BE2C (cell line): Measurements from ENCODE around the gene THADA.

ENCODE experiments used
- DNase-seq: peaks from one replicate; pipeline ENCODE4 v3.0.0-alpha.2; 2020
- H3K27me3 ChIP-seq: fragments of 250-450 bp; sonication (Bioruptor Pico); 2 replicates; pipeline ENCODE4 v1.5.1; 2020; ENCODE audit warnings: mild to moderate bottlenecking
- H3K36me3 ChIP-seq: fragments of 250-450 bp; sonication (Bioruptor Pico); 2 replicates; pipeline ENCODE4 v1.5.1; 2020; ENCODE audit warnings: mild to moderate bottlenecking
- H3K4me1 ChIP-seq: fragments of 250-450 bp; sonication (Bioruptor Pico); 2 replicates; pipeline ENCODE4 v1.5.1; 2020
- H3K4me3 ChIP-seq: 2 replicates; pipeline ENCODE4 v1.5.1; 2011; ENCODE audit warnings: low read depth, low read length
- H3K9me3 ChIP-seq: fragments of 250-450 bp; sonication (Bioruptor Pico); 2 replicates; pipeline ENCODE4 v1.5.1; 2020
- CTCF ChIP-seq: IDR thresholded peaks from 2 replicates; pipeline ENCODE4 v1.5.1; 2012; ENCODE audit warnings: mild to moderate bottlenecking, low read depth, low read length

THADA gene

GRCh38 chr2:43569921-43570320, 25.9 kb downstream of the THADA start:
- no peak for TF ChIP-seq CTCF
- no peak overlapping the region for H3K4me3 ChIP-seq
- no peak for DNase-seq
- no peaks in the 10 kb centered on the region for H3K9me3 ChIP-seq
- no peaks in the 10 kb centered on the region for H3K27me3 ChIP-seq
- H3K4me1 ChIP-seq, result no peaks in the 10 kb centered on the region
- peaks cover 52% of the 10 kb centered on the region for H3K36me3 ChIP-seq

GRCh38 chr2:43568228-43568627, 27.6 kb downstream of the THADA start:
- Histone ChIP-seq H3K4me3 (no peak overlapping the region), H3K27me3 (no peaks in the 10 kb centered on the region), H3K36me3 (peaks cover 41% of the 10 kb centered on the region), H3K4me1 (no peaks in the 10 kb centered on the region), H3K9me3 (no peaks in the 10 kb centered on the region)
- TF ChIP-seq CTCF, result no peak
- no peak for DNase-seq

- H3K4me3 ChIP-seq, result no peak overlapping the region
- H3K4me1 ChIP-seq, result no peaks in the 10 kb centered on the region
- no peak for TF ChIP-seq CTCF
- no peak for DNase-seq
- no peaks in the 10 kb centered on the region for H3K9me3 ChIP-seq
- no peaks in the 10 kb centered on the region for H3K27me3 ChIP-seq
- H3K36me3 ChIP-seq, result peaks cover 35% of the 10 kb centered on the region
Observed at GRCh38 chr2:43566461-43566729, 29.4 kb downstream of the THADA start.

- Histone ChIP-seq H3K36me3 (peaks cover 18% of the 10 kb centered on the region), H3K4me1 (no peaks in the 10 kb centered on the region), H3K27me3 (no peaks in the 10 kb centered on the region), H3K9me3 (no peaks in the 10 kb centered on the region), H3K4me3 (no peak overlapping the region)
- TF ChIP-seq CTCF, result no peak
- DNase-seq, result no peak
Observed at GRCh38 chr2:43563679-43564078, 32.2 kb downstream of the THADA start.

GRCh38 chr2:43560231-43560547, 35.6 kb downstream of the THADA start:
- no peak for DNase-seq
- no peaks in the 10 kb centered on the region for H3K27me3 ChIP-seq
- H3K4me3 ChIP-seq, result no peak overlapping the region
- peaks cover 32% of the 10 kb centered on the region for H3K36me3 ChIP-seq
- TF ChIP-seq CTCF, result no peak
- H3K4me1 ChIP-seq, result no peaks in the 10 kb centered on the region
- H3K9me3 ChIP-seq, result no peaks in the 10 kb centered on the region

- no peaks in the 10 kb centered on the region for H3K9me3 ChIP-seq
- no peak for TF ChIP-seq CTCF
Observed at GRCh38 chr2:43559391-43560230, 36.2 kb downstream of the THADA start.

More at GRCh38 chr2:43559391-43560230, 36.2 kb downstream of the THADA start:
- no peak for DNase-seq
- Histone ChIP-seq H3K27me3 (no peaks in the 10 kb centered on the region), H3K4me3 (no peak overlapping the region), H3K36me3 (peaks cover 33% of the 10 kb centered on the region), H3K4me1 (no peaks in the 10 kb centered on the region)
